ENCODE results near the gene FBLL1. TPM values are rescaled to one million over a fixed set of nuclear protein-coding genes. Genes with fewer than 3 reads are reported as not detected.

The FBLL1 gene
- total and polyA plus RNA-seq, 10 of the 15 experiments (the other 5 are each of a cell fraction or from before 2014, with no cell fraction given) = 0.04 to 0.23 (median 0.15) TPM; not detected in 7

GRCh38 chr5:168486136-168486879 lies 42.8 kb upstream of the FBLL1 start, which contains the start of gene RARS1 (continued):
- TF ChIP-seq ZBTB11 (CRISPR knock-in tag; IDR thresholded peaks at IDR 0.05) (peak; percentile 86), FOXK2 (IDR thresholded peaks at IDR 0.05) (no peak), SMC3 (IDR thresholded peaks at IDR 0.05; ENCODE audit: borderline replicate concordance, low read length) (peak; percentile 55; the same call in 1 of the 2 replicates), EGR1 (IDR thresholded peaks at IDR 0.05; ENCODE audit: borderline replicate concordance in 1 of 2, low read depth in 2 of 2, low read length in 2 of 2) (peak; percentile 60 to 88; a peak in 2 of 3 replicates), SMAD1 (IDR thresholded peaks at IDR 0.05; ENCODE audit: low read depth, partially characterized antibody) (peak; percentile 63)

- SMC1A ChIA-PET (ENCODE audit: uncharacterized antibody, unreplicated experiment) = no interaction called here
- RAD21 ChIA-PET (ENCODE audit: unreplicated experiment) = no interaction called here
These were observed 40.0 kb upstream of the FBLL1 start for GRCh38 chr5:168489059-168489458.

More at GRCh38 chr5:168489059-168489458, 40.0 kb upstream of the FBLL1 start:
- in situ Hi-C loops (cut with MboI) = no loop called here
- Histone ChIP-seq H3K27ac (ENCODE audit: control insufficient read depth, insufficient read depth) (no peak overlapping the region), H3K4me2 (ENCODE audit: control insufficient read depth, insufficient read depth) (no peak overlapping the region), H3K27me3 (replicated peaks in 1 of 2; ENCODE audit: control insufficient read depth in 2 of 2, insufficient read depth in 2 of 2, low read length in 1 of 2) (no peaks in the 10 kb centered on the region), H2AFZ (ENCODE audit: control insufficient read depth, low read depth, low read length) (no peak overlapping the region), H3K4me1 (ENCODE audit: control insufficient read depth, insufficient read depth, low read length) (peaks cover 4% of the 10 kb centered on the region; the same call in 1 of the 2 replicates), H3K36me3 (ENCODE audit: control insufficient read depth in 2 of 2, insufficient read depth in 2 of 2, low read length in 1 of 2) (peaks cover 1 to 18% of the 10 kb centered on the region in 2 experiments; a peak in 2 of 4 replicates), H3K4me3 (no peak overlapping the region), H3K9ac (ENCODE audit: control insufficient read depth, insufficient read depth, low read length) (no peak overlapping the region), H3K9me3 (replicated peaks; ENCODE audit: control insufficient read depth, insufficient read depth, low read length) (no peaks in the 10 kb centered on the region), H4K20me1 (ENCODE audit: control insufficient read depth, insufficient read depth) (no peaks in the 10 kb centered on the region), H3K79me2 (ENCODE audit: control insufficient read depth, insufficient read depth, low read length) (peaks cover 28% of the 10 kb centered on the region)
- DNase-seq (ENCODE audit: low read depth, low spot score) = no peak
- no peak for FAIRE-seq
- no peak for ATAC-seq
- no peak for TF ChIP-seq SREBF2 (IDR thresholded peaks at IDR 0.05; ENCODE audit: low read length)
- no peak for TF ChIP-seq FOS (IDR thresholded peaks at IDR 0.05; ENCODE audit: borderline replicate concordance, extremely low read depth, insufficient read length)
- TF ChIP-seq NBN (IDR thresholded peaks at IDR 0.05) = no peak
- TF ChIP-seq DPF2 (IDR thresholded peaks at IDR 0.05) = no peak
- TF ChIP-seq RELB (IDR thresholded peaks at IDR 0.05; ENCODE audit: low read depth) = no peak
- TF ChIP-seq ZNF24 (IDR thresholded peaks at IDR 0.05) = no peak
- CTCF ChIA-PET = no interaction called here
- 96% methylated on average over 3 of the region's 3 CpGs for WGBS (ENCODE audit: insufficient coverage, insufficient replicate concordance, low lambda C conversion rate, missing lambda C conversion rate)
- no TSS peak for BruUV-seq (replicated peaks)
- intact Hi-C loops (cut with micrococcal nuclease; ENCODE audit: unreplicated experiment) = loop anchor here (5.0 kb wide), 1 partner anchor 202 kb away; no protein-coding TSS in a partner anchor
- POLR2A ChIA-PET = no interaction called here
